ENCODE results near the gene CPE.

Gene CPE

GRCh38 chr4:165364452-165365080 lies 14.2 kb upstream of the CPE start:
- no peak for DNase-seq (ENCODE audit: low spot score)

GRCh38 chr4:165367040-165367439 lies 11.8 kb upstream of the CPE start:
- peak; percentile 45 for DNase-seq (ENCODE audit: low spot score)

GRCh38 chr4:165368114-165368513 lies 10.7 kb upstream of the CPE start:
- no peak for DNase-seq (ENCODE audit: low spot score)

GRCh38 chr4:165368567-165368966 lies 10.2 kb upstream of the CPE start:
- no peak for DNase-seq (ENCODE audit: low spot score)

GRCh38 chr4:165369522-165369921 lies 9.3 kb upstream of the CPE start:
- no peak for DNase-seq (ENCODE audit: low spot score)

GRCh38 chr4:165370530-165370929 lies 8.3 kb upstream of the CPE start:
- no peak for DNase-seq (ENCODE audit: low spot score)

- DNase-seq (ENCODE audit: low spot score), result no peak
Measured at GRCh38 chr4:165375465-165375864, 3.3 kb upstream of the CPE start.

GRCh38 chr4:165378398-165378744 lies 437 bp upstream of the CPE start:
- no peak for DNase-seq (ENCODE audit: low spot score)

GRCh38 chr4:165379678-165380064 lies 863 bp downstream of the CPE start:
- DNase-seq (ENCODE audit: low spot score), result no peak

- DNase-seq (ENCODE audit: low spot score), result no peak
Measured at GRCh38 chr4:165380805-165381204, 2.0 kb downstream of the CPE start.

GRCh38 chr4:165381821-165382373 lies 3.1 kb downstream of the CPE start:
- no peak for DNase-seq (ENCODE audit: low spot score)

GRCh38 chr4:165382640-165383039 lies 3.8 kb downstream of the CPE start:
- no peak for DNase-seq (ENCODE audit: low spot score)

- no peak for DNase-seq (ENCODE audit: low spot score)
Measured at GRCh38 chr4:165383591-165384073, 4.8 kb downstream of the CPE start.

- DNase-seq (ENCODE audit: low spot score), result no peak
Measured at GRCh38 chr4:165384186-165384585, 5.4 kb downstream of the CPE start.

GRCh38 chr4:165384598-165384997 lies 5.8 kb downstream of the CPE start:
- DNase-seq (ENCODE audit: low spot score), result no peak

GRCh38 chr4:165385126-165385525 lies 6.3 kb downstream of the CPE start:
- DNase-seq (ENCODE audit: low spot score), result no peak

GRCh38 chr4:165386328-165386727 lies 7.5 kb downstream of the CPE start:
- DNase-seq (ENCODE audit: low spot score), result no peak

GRCh38 chr4:165388756-165389155 lies 9.9 kb downstream of the CPE start:
- DNase-seq (ENCODE audit: low spot score), result no peak

GRCh38 chr4:165393051-165393450 lies 14.2 kb downstream of the CPE start:
- DNase-seq (ENCODE audit: low spot score), result no peak

GRCh38 chr4:165393704-165394103 lies 14.9 kb downstream of the CPE start:
- DNase-seq (ENCODE audit: low spot score), result no peak

- DNase-seq (ENCODE audit: low spot score), result peak; percentile 14
Measured at GRCh38 chr4:165394275-165394674, 15.5 kb downstream of the CPE start.

GRCh38 chr4:165398570-165398969 lies 19.8 kb downstream of the CPE start:
- peak; percentile 24 for DNase-seq (ENCODE audit: low spot score)

GRCh38 chr4:165402375-165402774 lies 23.6 kb downstream of the CPE start:
- DNase-seq (ENCODE audit: low spot score), result no peak

- no peak for DNase-seq (ENCODE audit: low spot score)
Measured at GRCh38 chr4:165403048-165403447, 24.2 kb downstream of the CPE start.
